GM23248 (cell line): ENCODE results near the gene POU2F1.

Experiments
- EZH2 ChIP-seq: fragments of 200-600 bp; sonication (generic); IDR thresholded peaks from 2 replicates; pipeline ENCODE4 v1.6.1; 2018; ENCODE audit warnings: antibody characterized with exemption, mild to moderate bottlenecking; ENCODE audit not compliant: insufficient read depth, poor library complexity, severe bottlenecking
- EZH2phosphoT487 ChIP-seq: fragments of 200-600 bp; sonication (generic); IDR thresholded peaks from 2 replicates; pipeline ENCODE4 v1.6.1; 2018; ENCODE audit warnings: antibody characterized with exemption, moderate library complexity, mild to moderate bottlenecking, low read depth; ENCODE audit not compliant: insufficient read depth

- TF ChIP-seq EZH2phosphoT487, result no peak
- TF ChIP-seq EZH2, result no peak
These were observed 23.0 kb upstream of the POU2F1 start for GRCh38 chr1:167197692-167198091.
